ENCODE data around the gene ZMYND12.

Gene ZMYND12

DNA sequence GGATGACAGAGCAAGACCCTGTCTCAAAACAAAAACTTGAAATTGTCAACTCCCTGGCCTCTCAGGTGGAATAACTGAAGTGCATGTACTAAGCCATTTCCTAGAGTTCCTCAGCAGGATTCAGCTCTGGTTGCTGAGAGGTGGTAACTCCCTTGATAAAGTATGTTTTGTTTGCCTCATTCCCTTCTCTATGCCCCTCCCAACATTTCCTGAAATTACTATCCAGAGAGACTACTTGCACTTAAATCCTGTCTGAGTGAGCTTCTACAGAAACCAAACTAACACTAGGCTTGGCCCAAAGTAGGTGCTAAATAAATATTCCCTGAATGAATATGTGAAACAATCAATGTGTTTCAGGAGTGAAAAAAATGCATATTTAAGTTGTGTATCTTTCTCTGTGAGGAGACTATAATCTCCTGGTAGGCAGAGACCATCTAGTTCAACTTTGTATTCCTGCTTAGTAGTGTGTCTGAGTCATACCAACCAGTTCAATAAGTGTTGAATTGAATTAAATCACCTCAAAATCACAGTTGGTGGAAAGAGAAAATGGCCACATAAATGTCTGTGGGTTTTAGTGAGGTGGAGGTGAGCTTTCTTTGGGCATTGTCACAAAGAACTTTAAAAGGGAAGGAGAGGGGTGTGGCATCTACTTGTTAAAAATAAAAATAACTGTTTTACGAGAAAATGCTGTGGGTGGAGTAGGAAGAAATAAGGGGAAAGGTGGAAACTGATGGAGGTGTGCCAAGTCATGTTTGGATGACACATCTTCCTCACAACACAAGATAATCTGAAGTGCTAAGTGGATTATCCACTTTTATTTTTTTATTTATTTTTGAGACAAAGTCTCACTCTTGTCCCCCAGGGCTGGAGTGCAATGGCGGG, 62.6 kb downstream of the ZMYND12 start:
- no peak for DNase-seq (ENCODE audit: low read depth in 1 of 2, low spot score in 1 of 2)

DNA sequence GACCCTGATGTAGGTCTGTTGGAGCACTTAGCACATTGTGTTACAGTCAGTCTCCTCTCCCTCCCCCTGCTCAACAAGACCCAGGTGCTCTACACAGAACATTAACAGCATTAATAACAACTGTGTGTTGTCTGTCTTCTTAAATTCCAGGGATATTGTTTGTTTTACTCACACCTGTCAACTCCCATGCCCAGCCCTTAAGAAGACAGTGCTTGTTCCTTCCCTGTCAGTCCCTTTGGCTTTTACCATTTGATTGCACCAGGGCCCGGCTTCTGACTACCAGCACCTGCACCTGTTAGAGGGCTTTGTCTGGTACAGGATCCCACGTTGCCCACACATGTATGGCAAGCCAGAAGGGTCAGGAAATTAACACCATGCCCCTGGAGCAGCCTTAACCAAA, 63.6 kb downstream of the ZMYND12 start:
- no peak for DNase-seq (ENCODE audit: low read depth in 1 of 2, low spot score in 1 of 2)

DNA sequence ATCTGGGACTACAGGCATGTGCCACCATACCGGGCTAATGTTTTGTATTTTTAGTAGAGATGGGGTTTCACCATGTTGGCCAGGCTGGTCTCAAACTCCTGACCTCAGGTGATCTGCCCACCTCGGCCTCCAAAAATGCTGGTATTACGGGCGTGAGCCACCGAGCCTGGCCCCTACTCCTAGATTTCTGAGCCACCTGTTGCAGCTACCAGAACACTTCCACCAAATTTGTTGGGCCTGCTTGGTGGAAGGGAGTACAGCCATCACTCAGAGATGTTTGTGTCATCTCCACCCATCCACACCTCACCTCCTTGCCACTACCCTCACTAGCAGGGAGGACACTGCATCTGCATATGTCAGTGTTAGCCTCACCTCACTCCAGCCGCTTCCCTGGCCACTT, 69.8 kb downstream of the ZMYND12 start:
- no peak for DNase-seq (ENCODE audit: low read depth in 1 of 2, low spot score in 1 of 2)

DNA sequence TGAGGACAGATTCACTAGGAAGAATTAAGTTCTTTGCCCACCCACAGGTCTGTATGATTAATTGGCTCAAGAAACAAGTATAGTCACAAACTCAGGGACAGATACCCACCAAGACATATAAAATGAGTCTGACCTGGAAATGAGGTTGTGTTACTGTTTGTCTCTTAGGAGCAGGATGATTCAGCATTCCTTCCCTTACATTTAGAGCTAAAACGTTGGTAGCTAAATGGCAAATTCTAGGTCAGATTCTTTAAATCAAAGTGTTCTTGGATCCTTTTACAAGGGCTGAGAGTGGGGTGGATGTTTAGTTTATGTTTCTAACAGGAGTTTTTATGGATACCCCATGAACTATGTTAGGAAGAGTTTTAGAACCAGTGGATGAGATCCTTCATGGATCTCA, 70.5 kb downstream of the ZMYND12 start:
- no peak for DNase-seq (ENCODE audit: low read depth in 1 of 2, low spot score in 1 of 2)

DNA sequence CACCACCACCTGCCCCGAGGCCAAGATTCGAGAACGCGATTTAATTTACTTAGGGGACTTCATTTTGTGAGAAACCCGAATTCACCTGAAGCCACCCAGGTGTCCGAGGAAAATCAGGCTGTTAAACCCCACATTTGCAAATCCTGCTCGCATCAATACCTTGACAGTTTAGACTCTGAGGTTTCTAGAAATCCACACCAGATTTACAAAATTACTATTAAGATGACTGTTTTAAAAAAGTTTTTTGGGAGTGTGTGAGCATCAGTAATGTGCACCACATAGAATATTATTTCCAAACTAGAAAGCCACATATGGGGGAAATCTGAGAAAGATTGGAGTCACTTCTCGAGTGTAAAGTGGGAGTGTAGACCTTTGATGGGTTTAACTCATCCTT, 74.5 kb downstream of the ZMYND12 start:
- DNase-seq (ENCODE audit: low read depth in 1 of 2, low spot score in 1 of 2), result no peak

DNA sequence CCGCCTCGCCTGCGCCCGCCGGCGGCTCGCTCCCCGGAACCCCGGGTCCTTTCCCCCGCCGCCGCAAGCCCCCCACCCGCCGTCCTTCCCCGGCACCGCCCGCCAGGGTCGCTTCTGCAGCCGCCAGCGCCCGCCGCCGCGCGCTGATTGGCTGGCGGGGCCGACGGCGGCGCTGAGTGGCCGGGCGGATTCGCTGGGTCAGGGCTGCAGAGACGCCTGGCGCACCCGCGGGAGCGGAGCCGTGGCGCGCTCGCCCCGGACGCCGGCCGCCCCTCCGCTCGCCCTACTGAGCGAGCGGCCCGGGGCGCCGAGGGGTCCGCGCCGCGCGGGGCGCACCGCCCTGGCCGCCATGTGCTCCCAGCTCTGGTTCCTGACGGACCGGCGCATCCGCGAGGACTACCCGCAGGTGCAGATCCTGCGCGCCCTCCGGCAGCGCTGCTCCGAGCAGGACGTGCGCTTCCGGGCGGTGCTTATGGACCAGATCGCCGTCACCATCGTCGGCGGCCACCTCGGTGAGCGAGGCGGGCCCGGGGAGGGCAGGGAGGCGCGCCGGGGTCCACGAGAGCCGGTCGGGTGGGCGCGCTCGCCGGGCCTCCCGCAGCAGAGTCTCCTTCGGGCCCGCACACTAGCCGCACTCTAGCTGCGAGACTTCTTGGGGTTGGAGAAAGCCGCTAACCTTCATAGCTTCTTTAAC, 75.1 kb downstream of the ZMYND12 start, which contains the start of gene RIMKLA:
TSS of gene RIMKLA (plus strand) at position 207 of the 694 bp plus-strand sequence. CDS start at position 350, 143 bp downstream.
- peak in 1 of 2 donors; percentile 26 for DNase-seq (ENCODE audit: low read depth in 1 of 2, low spot score in 1 of 2)

Measured in stimulated activated CD4-positive, alpha-beta T cell treated with anti-CD3 and anti-CD28 coated beads, Interleukin-15, amount 100 ng/mL, for 1 hour (primary cell).